HG03196 (cell line): Measurements from ENCODE around the gene PAQR7.

Experiments
- ATAC-seq: cut with Tn5 transposase; IDR thresholded peaks from one replicate; pipeline ENCODE4 v1.9.1; 2021; ENCODE audit not compliant: unreplicated experiment

The PAQR7 gene

DNA sequence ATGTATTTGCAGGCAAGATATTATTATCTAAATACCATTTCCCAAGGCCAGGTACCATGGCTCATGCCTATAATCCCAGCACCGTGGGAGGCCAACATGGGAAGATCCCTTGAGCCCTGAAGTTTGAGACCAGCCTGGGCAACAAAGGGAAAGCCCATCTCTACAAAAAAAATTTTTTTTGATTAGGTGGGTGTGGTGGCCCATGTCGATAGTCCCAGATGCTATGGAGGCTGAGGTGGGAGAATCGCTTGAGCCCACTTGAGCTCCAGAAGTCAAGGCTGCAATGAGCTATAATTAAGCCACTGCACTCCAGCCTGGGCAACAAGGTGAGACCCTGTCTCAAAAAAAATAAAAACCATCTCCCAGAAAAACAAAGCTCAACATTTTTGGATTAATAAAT lies 28.5 kb upstream of the PAQR7 start:
- no peak for ATAC-seq

DNA sequence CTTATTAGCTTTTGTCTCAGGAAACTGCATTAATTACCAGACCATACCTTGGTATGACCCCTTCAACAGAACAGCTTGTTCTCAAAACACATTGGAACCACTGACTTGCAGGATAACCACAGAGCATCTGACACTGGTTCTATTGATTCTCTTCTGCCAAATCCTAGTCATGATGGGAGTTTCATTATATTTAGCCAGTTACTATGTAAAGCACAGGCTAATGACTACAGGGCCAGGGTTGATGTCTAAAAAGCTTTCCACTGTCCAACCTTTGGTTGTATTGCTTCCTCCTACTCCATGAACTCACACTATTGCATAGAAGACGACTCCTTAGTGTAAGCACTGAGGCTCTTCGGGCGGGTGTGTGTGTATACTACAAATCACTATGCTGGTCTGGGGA lies 27.0 kb upstream of the PAQR7 start:
- no peak for ATAC-seq

DNA sequence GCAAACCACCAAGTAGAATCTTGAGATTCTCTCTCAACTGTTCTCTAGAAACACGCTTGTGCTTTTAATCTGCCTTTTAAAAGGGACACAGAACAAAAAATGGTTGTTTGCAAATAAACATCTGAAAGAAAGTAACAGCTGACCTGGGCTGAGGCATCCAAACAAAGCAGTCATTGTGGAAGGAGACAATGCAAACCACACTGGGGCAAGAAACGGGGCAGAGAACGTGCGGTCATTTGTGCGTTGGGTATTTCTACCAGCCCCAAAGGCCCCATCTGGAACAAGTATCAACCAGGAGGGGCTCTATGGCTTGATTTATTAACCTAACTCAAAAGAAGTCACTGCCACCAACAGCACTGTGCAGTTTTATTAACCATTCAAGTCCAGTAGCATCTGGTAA lies 24.7 kb upstream of the PAQR7 start:
- ATAC-seq: no peak

DNA sequence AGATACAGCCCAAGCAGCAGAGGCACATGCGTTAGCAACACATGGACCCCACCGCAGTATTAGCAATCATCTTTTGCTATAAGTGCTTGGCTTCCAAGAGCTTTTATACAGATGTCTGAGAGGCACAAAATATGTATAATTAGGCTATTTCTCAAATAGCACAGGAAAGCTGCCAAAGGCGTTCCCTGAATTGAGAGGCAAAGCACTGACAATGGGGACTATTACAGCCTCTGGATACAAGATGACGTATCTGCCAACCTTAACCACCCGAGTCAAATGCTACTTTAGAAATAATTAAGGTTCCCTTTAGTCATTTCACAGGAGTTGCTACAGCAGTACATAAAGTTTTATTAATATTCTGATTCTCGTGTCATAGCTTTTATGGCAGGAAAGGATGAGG lies 24.3 kb upstream of the PAQR7 start:
- no peak for ATAC-seq

DNA sequence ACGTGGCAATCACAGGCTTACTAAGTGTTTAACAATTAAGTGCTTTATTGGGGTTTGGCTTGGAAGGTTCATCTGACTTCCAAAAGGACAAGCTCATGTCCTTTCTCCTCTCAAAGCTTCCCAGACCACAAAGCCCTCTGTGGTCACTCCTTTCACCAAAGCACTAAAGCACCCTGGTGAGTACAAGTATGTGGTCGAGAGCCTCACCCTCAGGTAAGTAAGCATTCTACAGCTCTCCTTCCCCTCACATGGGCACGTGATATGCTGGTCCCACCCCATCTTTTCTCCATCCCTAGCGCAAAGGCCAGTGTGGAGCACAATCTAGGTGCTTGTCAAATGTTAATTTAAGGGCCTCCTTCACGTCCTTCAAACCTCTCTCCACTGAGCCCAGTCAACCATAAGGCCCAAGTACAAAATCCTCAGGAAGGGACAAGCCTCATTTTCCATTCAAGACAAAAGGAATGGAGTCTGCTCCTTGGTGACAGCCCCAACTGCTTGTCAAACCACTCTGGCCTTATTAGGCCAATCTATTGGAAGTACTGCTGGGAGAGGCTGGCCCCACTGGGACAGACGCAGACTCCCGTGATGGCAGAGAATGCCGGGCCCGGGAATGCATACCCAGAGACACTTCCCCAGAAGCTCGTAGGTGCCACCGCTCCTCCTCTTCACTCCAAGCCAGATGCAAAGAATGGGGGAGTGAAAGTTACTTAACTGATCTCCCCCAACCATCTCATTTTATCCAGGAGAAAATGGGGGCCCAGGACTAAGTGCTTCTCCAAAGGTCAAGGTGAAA lies 22.9 kb upstream of the PAQR7 start:
- no peak for ATAC-seq

DNA sequence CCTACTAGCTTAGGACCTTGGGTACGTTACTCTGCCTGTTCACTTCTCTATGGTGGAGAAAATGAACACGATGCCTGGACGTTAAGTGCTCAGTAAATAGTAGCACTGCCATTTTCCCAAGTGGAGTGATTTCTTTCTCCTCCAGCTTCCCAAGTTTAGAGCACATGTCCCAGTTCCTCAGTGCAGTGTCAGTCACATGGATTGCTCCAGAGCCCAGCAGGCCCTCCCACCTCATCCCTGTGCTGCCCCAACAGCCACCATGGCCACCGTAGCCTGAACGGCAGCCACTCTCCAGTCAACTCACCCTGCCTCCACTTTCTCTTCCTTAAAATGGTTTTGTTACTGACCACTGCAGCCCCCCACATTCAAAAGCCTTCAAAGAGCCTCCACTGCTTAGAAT lies 22.2 kb upstream of the PAQR7 start:
- no peak for ATAC-seq

DNA sequence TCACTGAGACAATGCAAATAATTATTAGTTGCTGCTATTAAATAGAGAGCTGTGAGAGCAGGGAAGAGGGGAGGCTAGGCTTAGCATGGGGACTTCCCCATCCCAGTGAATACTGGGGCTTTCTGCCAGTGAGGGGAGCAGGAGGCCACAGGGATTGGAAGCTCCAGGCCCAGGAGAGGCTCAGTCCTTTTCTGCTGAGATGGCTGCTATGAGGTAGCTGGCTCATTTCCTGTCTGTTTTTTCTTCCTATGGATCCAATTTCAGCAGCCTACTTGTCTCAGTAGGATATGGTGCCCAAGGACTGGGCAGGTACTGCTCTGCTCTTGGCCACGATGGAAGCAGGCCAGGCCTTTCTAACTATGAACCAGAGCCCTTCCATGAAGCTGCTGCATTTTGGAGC lies 20.8 kb upstream of the PAQR7 start:
- ATAC-seq: no peak

DNA sequence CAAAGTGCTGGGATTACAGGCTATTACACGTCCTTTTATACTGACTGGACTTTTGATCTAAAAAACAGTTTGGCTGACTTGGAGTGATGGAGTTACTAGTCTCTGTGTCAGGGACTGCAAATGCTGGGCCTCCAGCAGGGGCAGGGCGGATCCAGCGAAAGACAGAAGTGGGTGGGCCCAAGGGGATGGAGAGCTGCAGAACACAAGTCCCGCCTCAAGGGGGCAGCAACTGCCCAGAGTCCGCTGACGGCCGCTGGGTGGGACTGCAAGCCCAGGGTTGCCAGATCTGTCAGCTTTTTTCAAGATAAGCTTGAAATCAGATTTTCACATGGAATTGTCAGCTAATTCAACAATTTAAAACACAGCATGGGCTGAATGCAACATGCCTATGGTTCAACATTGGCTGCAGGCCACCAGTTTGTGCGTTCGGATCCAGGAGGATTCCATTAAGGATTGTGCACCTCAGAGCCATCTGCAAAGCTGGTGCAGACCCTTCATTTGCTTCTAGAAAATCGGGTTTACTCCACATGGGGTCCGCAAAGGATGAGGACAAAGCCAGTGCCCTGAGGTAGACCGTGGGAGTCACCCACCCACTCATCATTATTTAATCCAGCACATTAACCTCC lies 20.0 kb upstream of the PAQR7 start:
- ATAC-seq: peak; percentile 67

DNA sequence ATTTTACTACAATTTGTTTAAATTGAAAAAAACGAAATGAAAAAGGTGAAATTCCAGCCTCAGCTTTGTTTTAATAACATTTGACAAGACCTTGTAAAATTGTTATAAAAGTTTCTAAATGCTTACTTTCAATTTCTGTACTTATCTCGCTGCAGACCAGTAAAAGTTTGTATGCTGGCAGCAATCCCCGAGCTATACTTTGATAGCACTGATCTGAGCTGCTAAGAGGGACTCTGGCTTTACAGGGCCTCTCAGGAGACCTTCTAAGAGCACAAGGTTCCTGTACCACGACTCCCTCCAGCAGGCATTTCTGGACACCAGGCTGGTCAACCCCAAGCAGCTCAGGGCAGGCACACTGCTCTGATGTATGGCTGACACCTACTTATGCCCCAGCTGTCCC lies 17.6 kb upstream of the PAQR7 start:
- ATAC-seq: no peak

DNA sequence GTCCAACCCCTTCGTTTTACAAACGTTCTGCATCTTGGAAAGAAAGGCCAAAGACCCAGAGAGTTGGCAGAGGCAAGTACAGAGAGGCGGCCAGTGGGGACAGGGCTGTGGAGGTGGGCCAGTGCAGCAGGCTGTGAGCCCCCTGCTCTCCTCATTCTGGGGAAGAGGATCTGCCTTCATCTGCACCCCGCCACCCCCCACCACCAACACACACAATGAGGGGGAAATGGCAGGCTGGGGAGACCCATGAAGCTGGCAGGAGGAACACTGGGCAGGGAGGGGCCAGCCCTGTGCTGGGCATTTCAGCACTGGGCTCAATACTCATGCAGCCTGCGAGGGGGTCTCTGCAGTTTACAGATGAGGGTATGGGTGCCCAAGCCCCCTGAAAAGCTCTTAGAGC lies 16.1 kb upstream of the PAQR7 start:
- no peak for ATAC-seq

DNA sequence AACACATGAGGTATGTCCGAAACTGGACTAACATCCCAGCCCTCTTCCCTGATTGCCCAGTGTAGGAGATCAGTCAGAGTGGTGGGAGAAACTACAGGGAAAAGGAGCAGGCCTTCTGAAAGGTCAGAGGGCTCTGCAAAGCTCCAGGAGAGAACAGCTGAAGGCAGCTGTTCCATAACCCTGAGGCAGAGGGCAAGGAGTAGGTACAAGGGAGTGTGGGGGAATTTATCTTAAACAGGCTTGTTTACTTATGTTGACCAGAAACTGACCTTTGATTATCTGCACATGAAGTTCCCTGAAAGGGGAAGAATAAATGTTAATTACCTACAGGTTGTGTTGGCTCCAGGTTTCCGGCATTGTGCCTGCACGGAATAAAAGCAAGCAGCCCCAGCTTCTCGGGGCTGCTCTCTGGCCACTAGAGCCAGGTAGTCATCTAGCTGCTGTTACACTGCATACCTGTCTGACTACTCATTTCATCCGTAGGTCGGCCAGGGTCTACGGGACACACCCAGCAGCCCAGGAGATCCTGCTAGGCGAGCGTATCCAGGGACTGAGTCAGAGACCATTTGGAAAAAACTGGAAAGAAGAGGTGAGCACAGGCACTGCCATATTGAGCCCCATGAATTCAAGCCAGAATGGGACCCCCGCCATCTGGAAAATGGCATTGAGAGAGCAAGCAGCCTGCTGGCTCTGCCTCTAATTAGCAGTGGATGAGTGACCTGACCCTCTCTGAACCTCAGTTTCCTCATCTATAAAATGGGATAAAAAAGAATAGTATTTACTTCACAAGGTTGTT lies 14.9 kb upstream of the PAQR7 start:
- no peak for ATAC-seq

DNA sequence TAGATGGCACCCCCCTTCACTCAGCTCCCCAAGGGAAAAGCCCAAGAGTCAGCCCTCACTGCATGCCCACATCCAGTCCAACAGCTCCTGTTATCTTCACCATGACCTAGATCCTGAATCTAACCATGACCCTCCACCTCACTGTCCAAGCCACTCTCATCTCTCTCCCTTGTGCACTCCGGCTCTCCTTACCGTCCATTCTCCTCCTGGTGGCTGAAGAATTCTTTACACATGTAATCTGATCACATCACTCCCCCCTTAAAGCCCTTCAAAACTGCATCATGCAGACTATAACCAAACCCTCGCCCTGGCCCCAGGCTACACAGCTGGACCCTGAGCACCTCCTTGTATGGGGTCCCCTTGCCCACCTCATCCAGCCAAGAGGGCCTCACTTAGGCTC lies 14.0 kb upstream of the PAQR7 start:
- no peak for ATAC-seq

DNA sequence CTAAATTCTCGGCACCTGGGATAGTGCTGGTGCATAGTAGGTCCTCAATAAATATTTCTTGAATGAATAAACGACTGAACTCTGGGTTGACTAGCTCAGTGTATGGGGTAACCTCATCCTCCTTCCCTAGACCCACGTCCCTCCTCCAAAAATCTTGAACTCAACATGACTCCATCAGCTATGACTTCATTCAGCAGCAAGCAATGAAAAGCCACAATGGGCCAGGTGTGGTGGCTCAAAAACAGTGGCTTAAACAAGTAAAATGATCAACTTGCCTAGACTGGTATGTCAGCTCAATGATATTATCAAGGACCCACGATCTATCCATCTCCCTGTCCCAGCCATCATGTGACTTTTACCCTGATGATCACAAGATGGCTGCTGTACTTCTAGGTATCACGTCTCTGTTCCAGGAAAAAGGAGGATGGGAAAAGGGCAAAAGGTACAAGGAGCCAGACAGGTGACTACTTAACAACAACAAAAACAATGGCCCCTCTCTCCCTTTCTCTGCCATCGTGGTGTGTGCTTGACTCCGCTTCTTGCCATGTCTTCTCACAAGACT lies 13.0 kb upstream of the PAQR7 start:
- no peak for ATAC-seq

DNA sequence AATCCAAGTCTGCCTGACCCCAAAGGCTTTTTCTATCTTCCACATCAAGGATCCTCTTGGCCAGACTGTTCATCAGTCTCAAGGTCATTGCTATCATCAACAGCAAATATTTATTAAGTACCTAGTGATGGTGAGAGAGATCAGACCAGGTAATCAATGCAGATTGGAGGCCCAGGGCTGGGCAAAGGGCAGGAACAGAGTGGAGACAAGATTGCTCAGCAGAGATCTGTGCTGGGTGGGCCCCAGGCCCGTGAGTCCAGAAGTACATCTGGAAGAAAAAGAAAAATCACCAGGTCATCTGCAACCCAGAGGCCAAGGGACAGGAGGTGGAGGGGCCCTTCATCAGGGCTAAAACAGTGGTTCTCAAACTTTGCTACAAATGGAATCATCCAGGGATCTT lies 10.1 kb upstream of the PAQR7 start:
- ATAC-seq: no peak

DNA sequence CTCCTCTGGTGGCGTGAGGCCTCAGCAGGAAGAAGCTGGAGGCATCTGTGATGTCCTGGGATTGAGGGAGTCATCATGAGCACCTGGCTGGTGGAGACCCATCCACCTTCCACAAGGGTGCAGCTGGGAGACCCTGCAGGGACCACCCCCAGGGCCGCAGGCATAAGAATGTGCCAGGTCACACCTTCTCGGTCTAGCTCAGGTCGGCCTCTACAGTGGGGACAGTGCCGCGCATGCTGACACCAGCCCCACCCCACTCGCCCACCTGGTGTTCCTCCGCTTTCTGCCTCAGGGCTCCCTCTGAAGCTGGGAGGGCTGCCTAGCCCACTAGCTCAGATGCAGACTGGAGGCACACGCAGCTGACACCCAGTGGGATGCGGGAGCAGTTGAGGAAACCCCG lies 5.8 kb upstream of the PAQR7 start:
- no peak for ATAC-seq

DNA sequence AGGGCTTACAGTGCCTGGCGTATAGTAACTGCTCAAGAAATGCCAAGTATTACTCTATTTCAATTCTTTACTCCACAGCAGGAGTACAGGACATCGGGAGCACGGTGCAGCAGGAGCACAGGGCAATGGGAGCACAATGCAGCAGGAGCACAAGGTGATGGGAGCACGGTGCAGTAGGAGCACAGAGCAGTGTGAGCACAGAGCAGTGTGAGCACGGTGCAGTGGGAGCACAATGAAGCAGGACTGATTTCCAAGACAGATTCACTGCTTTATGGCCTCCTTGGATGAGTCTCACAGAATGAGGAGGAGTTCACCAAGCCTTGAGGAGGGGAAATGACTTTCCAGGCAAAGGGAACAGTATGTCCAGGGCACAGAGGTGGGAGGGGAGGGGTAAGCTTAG lies 5.0 kb upstream of the PAQR7 start:
- ATAC-seq: no peak

DNA sequence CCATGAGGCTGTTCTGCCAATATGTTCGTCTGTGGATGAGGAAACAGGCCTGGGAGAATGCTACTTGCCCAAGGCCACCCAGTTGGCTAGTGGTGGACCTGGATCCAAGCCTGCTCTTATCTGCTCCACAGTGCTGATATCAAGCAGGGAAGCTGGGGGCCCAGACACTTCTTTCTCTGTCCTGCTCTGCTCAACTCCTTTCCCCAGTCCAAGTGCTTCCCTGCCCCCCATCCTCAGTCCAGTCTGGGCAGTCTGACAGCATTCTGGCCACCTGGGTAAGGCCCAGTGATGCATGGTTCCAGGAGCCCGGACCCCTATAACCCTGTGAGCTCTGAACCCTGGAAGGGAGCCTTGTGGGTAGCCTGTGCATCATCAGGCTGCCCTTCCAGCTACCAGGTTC lies 4.2 kb upstream of the PAQR7 start:
- ATAC-seq: no peak

DNA sequence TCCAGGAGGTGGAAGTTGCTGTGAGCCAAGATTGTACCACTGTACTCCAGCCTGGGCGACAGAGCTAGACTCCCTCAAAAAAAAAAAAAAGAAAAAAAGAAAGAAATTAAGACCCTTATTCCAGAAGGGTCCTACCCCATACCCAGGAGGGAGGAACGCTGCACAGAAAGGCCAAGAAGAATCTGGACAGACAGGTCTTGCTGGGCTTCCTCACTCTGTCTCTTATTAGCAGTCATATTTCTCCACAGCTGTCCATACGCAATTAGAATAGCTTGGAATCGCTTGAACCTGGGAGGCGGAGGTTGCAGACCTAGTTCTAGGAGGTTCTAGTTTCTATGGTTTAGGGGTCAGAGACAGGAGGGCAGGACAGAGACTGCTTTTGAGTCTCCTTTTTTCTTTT lies 3.2 kb upstream of the PAQR7 start:
- no peak for ATAC-seq

DNA sequence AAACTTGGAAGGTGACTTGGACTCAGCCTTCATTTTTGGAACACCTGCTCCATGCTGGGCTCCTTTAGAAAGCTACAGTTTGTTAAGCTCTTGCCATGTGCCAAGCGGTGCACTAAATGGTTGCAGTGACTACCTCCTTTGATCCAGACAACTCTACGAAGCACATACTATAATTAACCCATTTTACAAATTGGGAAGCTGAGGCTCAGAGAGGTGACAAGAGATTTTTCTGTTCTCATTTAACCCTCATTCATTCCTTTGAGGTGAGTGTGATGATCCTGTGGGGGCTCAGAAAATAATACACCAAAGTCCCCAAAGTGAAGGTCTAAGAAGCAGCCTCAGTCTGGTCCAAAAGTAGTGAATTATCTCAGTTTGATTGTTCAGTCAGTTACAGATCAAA lies 1.6 kb upstream of the PAQR7 start:
- no peak for ATAC-seq

DNA sequence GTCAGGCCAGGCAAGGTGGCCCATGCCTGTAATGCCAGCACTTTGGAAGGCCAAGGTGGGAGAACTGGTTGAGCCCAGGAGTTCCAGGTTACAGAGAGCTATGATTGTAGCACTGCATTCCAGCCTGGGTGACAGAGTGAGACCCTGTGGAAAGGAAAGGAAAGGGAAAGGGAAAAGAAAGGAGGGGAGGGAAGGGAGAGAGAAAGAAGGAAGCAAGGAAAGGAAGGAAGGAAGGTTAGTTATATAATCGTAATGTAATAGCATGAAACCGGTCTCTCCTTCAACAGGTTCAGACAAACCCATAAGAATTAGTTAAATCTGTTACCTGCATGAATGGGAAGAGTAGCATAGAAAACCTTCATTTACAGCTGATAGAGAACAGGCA lies 1.2 kb upstream of the PAQR7 start:
- ATAC-seq: no peak

DNA sequence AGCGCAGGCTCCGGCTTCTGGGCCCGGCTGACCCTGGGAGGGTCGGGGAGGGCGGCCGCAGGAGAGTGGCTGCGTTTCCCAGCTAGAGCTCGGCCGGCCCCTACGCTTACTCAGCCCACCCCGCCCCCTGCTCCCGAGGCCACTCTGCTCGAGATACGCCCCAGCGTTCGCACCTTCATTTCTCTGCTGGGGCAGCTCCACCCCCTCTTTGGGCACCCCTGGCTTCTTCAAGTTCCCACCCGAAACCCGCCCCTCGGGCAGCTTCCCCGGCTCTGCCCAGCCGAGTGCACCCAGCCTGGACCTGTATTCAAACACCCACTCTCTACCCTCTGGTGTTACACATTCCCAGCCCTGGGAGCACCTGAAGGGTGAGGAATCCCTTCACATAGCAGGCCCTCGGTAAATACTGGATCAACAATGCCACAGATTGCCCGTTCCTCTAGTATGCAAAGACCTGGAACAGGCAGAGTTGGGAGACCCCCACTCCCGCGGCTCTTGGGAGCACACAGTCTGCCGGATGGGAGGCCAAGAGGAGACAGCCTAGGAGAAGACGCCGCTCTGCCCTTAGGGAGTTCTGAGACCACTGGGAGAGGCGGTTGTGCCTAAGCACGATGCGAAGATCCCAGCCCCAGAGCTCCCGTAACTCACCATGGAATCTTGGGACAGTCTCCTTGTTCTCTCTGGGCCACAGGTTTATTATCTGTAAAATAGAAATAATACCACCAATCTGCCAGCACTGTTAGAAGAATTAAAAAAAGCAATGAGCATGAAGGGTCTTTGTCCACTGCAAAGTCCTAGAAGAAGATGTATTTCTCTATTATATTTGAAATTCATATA lies 566 bp upstream of the PAQR7 start:
- no peak for ATAC-seq
